OCI-LY1 (cell line): ENCODE data around the gene TCERG1L.

Experiments
- EZH2 ChIP-seq: fragments of 200-600 bp; sonication (generic), shearing (Covaris generic); IDR thresholded peaks from 2 replicates; pipeline ENCODE4 v1.8.0; 2017; ENCODE audit warnings: borderline replicate concordance, mixed run types, mild to moderate bottlenecking, antibody characterized with exemption, low read length, moderate library complexity, mixed read lengths
- TF ChIP-seq, protein P1 (sequence below): fragments of 200-600 bp; sonication (generic), shearing (Covaris generic); IDR thresholded peaks from 2 replicates; pipeline ENCODE4 v1.5.1; 2017; ENCODE audit warnings: mild to moderate bottlenecking, antibody characterized with exemption, low read length, moderate library complexity, mixed read lengths

- TF ChIP-seq, protein P1, sequence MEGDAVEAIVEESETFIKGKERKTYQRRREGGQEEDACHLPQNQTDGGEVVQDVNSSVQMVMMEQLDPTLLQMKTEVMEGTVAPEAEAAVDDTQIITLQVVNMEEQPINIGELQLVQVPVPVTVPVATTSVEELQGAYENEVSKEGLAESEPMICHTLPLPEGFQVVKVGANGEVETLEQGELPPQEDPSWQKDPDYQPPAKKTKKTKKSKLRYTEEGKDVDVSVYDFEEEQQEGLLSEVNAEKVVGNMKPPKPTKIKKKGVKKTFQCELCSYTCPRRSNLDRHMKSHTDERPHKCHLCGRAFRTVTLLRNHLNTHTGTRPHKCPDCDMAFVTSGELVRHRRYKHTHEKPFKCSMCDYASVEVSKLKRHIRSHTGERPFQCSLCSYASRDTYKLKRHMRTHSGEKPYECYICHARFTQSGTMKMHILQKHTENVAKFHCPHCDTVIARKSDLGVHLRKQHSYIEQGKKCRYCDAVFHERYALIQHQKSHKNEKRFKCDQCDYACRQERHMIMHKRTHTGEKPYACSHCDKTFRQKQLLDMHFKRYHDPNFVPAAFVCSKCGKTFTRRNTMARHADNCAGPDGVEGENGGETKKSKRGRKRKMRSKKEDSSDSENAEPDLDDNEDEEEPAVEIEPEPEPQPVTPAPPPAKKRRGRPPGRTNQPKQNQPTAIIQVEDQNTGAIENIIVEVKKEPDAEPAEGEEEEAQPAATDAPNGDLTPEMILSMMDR, result no peak
- no peak for TF ChIP-seq EZH2
Observed at GRCh38 chr10:131114846-131115245, 196.7 kb downstream of the TCERG1L start.
